Left ventricle myocardium inferior (tissue), 1 donor: Measurements from ENCODE around the gene BBS10. TPM values are rescaled to one million over a fixed set of nuclear protein-coding genes. Genes with fewer than 3 reads are reported as not detected.
"Not testable (repeated sequence)": the region's sequence is repeated elsewhere in the genome, so short reads cannot be mapped to it uniquely, and the experiment has no call there.

ENCODE experiments used
- DNase-seq: peaks from one replicate; pipeline ENCODE4 v3.0.0-alpha.2; 2020
- H3K27ac ChIP-seq: fragments of 200-600 bp; replicated peaks from 2 replicates; pipeline ENCODE4 v1.8.0; 2021
- H3K27me3 ChIP-seq: fragments of 200-600 bp; 2 replicates; pipeline ENCODE4 v1.8.0; 2021; ENCODE audit warnings: low read depth
- H3K36me3 ChIP-seq: fragments of 200-600 bp; 2 replicates; pipeline ENCODE4 v1.8.0; 2021
- H3K4me1 ChIP-seq: fragments of 200-600 bp; 2 replicates; pipeline ENCODE4 v1.8.0; 2021
- H3K4me3 ChIP-seq: fragments of 200-600 bp; 2 replicates; pipeline ENCODE4 v1.8.0; 2021; ENCODE audit warnings: mild to moderate bottlenecking, moderate library complexity
- H3K9me3 ChIP-seq: fragments of 200-600 bp; replicated peaks from 2 replicates; pipeline ENCODE4 v1.8.0; 2021
- intact Hi-C: fragments of 100-400 bp; cut with micrococcal nuclease; formaldehyde crosslinking; loops from one replicate; pipeline ENCODE4 v1.11.0; 2022
- total RNA-seq: library from RNA; stranded (reverse); fragmentation: NEBNext Ultra II Directional; extraction: Animal tissue kit (Norgen Biotek cat#: 25700); gene quantifications from one replicate; pipeline ENCODE4 v1.2.1, GENCODE V29; 2021
- TF ChIP-seq, protein P1 (sequence below): fragments of 200-600 bp; IDR thresholded peaks from 2 replicates; pipeline ENCODE4 v1.8.0; 2021; ENCODE audit warnings: antibody characterized with exemption, mild to moderate bottlenecking, borderline replicate concordance
- donor health status: DM: no; HTN: yes; CAD: no; lungs with severe emphysema.

BBS10 gene
- total RNA-seq, 1 donor from 2014 or later = 8.8 TPM

DNA sequence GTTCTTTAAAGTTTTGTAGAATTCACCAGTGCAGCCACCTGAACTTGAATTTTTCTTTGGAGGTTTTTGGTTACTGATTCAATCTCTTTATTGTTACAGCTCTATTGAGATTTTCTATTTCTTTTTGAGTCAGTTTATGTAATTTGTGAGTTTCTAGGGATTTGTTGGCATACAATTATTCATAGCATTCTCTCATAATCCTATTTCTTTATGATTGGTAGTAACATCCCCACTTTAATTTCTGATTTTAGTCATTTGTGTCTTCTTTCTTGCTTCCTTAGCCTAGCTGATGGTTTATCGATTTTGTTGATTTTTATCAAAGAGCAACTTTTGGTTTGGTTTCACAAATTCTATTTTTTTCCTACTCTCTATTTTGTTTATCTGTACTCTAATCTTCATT lies 17.9 kb upstream of the BBS10 start:
- no peaks in the 10 kb centered on the region for H3K4me1 ChIP-seq
- TF ChIP-seq, protein P1, sequence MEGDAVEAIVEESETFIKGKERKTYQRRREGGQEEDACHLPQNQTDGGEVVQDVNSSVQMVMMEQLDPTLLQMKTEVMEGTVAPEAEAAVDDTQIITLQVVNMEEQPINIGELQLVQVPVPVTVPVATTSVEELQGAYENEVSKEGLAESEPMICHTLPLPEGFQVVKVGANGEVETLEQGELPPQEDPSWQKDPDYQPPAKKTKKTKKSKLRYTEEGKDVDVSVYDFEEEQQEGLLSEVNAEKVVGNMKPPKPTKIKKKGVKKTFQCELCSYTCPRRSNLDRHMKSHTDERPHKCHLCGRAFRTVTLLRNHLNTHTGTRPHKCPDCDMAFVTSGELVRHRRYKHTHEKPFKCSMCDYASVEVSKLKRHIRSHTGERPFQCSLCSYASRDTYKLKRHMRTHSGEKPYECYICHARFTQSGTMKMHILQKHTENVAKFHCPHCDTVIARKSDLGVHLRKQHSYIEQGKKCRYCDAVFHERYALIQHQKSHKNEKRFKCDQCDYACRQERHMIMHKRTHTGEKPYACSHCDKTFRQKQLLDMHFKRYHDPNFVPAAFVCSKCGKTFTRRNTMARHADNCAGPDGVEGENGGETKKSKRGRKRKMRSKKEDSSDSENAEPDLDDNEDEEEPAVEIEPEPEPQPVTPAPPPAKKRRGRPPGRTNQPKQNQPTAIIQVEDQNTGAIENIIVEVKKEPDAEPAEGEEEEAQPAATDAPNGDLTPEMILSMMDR = no peak
- H3K9me3 ChIP-seq = peaks cover 9% of the 10 kb centered on the region
- H3K4me3 ChIP-seq = no peak overlapping the region
- DNase-seq = no peak
- H3K27me3 ChIP-seq = no peaks in the 10 kb centered on the region
- peaks cover 70% of the 10 kb centered on the region for H3K36me3 ChIP-seq
- intact Hi-C loops = no loop called here
- no peak overlapping the region for H3K27ac ChIP-seq

DNA sequence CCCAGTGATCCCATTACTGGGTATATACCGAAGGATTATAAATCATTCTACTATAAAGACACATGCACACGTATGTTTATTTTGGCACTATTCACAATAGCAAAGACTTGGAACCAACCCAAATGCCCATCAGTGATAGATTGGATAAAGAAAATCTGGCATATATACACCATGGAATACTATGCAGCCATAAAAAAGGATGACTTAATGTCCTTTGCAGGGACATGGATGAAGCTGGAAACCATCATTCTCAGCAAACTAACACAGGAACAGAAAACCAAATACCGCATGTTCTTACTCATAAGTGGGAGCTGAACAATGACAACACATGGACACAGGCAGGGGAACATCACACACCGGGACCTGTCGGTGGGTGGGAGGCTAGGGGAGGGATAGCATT lies 15.9 kb upstream of the BBS10 start:
- DNase-seq, H3K27ac ChIP-seq, H3K9me3 ChIP-seq, H3K4me1 ChIP-seq, intact Hi-C loops, H3K27me3 ChIP-seq, H3K4me3 ChIP-seq: not testable (repeated sequence)
- peaks cover 58% of the 10 kb centered on the region for H3K36me3 ChIP-seq

DNA sequence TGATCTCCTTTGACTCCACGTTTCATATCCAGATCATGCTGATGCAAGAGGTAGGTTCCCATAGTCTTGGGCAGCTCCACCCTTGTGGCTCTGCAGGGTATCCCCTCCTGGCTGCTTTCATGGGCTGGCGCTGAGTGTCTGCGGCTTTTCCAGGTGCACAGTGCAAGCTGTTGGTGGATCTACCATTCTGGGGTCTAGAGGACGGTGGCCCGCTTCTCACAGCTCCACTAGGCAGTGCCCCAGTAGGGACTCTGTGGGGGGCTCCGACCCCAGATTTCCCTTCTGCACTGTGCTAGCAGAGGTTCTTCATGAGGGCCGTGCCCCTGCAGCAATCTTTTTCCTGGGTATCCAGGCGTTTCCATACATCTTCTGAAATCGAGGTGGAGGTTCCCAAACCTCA lies 12.1 kb upstream of the BBS10 start:
- no peak for DNase-seq
- peaks cover 9% of the 10 kb centered on the region for H3K9me3 ChIP-seq
- intact Hi-C loops = no loop called here
- TF ChIP-seq, protein P1 = no peak
- H3K36me3 ChIP-seq = peaks cover 52% of the 10 kb centered on the region
- no peaks in the 10 kb centered on the region for H3K4me1 ChIP-seq
- no peak overlapping the region for H3K27ac ChIP-seq
- H3K4me3 ChIP-seq = no peak overlapping the region
- no peaks in the 10 kb centered on the region for H3K27me3 ChIP-seq

DNA sequence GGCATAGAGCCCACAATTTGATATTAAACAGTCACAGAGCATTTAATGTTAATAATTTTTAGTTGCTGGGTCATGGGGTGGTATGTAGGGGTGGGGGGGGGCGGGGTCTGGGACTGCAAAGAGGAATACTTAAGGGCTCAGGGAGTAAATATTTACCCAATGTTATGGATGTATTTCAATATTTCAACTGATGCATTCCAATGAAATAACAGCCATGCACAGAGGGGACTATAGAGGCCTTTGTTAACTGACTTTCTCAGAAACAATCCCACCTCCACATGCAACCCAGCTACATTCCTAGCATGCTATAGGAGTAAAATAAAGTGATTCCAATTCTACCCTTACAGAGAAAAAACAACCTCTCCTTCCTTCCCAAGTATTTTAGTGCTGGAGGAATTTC lies 7.9 kb upstream of the BBS10 start:
- Histone ChIP-seq H3K27ac (no peak overlapping the region), H3K4me3 (no peak overlapping the region), H3K9me3 (no peaks in the 10 kb centered on the region), H3K36me3 (peaks cover 39% of the 10 kb centered on the region), H3K4me1 (no peaks in the 10 kb centered on the region), H3K27me3 (no peaks in the 10 kb centered on the region)
- intact Hi-C loops = no loop called here
- no peak for DNase-seq
- TF ChIP-seq, protein P1 = no peak

DNA sequence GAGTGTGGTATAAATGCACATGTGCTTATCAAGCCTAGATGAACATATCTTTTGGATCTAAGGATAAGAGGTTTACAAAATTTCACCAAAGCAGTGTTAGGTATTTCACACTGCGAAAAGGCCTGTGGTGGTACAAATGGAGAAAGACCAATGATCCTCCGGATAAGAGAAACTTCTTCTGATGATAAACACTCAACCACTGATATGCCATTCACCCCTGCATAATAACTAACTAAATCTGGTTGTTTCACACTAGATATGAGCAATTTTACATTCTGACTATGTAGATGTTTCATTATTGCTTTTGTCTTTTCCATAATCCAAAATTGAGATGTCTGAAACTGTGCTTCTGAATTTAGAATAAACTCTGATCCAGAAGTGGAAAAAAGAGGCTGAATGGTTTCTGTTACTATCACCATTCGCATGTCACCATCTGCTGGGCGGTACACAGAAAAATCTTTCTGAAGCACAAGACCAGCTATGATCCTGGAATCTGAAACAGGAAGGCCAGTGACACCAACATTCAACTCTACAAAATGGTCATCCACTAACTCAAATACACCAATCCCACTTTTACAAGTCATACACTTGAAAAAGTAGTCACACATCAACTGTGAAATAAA lies 1.3 kb downstream of the BBS10 start:
- Histone ChIP-seq H3K4me1 (peaks cover 55% of the 10 kb centered on the region), H3K27me3 (no peaks in the 10 kb centered on the region), H3K27ac (peak overlapping the region; percentile 92), H3K36me3 (no peaks in the 10 kb centered on the region), H3K4me3 (peak overlapping the region; percentile 86), H3K9me3 (no peaks in the 10 kb centered on the region)
- TF ChIP-seq, protein P1 = peak; percentile 44
- no peak for DNase-seq
- intact Hi-C loops = loop anchor here (10.0 kb wide), 1 partner anchor 262 kb away; the partner anchor contains the start of gene NAP1L1

DNA sequence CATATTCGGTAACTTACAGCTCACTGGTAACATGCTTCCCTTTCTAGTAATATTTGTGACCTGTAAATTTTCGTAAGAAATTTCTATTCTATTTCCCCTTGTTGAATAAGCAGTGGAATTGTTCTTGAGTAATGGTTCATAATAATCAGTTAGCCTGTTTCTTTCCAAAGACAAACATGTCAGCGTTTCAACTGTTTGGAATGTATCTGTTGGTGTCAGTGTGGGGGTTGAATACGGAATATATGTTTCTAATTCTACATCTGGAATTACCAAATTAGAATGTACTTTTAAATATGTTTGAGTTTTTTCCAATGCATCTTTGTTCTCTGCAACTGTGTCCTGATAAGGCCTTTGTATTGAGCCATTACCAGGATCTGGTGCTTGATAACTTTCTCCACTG lies 2.0 kb downstream of the BBS10 start:
- Histone ChIP-seq H3K9me3 (no peaks in the 10 kb centered on the region), H3K4me1 (peaks cover 59% of the 10 kb centered on the region), H3K27ac (peak overlapping the region; percentile 92), H3K27me3 (no peaks in the 10 kb centered on the region), H3K4me3 (no peak overlapping the region), H3K36me3 (no peaks in the 10 kb centered on the region)
- TF ChIP-seq, protein P1 = no peak
- intact Hi-C loops = loop anchor here (10.0 kb wide), 1 partner anchor 261 kb away; the partner anchor contains the start of gene NAP1L1
- no peak for DNase-seq
